Measurements from ENCODE around the gene CBARP.

CBARP gene

DNA sequence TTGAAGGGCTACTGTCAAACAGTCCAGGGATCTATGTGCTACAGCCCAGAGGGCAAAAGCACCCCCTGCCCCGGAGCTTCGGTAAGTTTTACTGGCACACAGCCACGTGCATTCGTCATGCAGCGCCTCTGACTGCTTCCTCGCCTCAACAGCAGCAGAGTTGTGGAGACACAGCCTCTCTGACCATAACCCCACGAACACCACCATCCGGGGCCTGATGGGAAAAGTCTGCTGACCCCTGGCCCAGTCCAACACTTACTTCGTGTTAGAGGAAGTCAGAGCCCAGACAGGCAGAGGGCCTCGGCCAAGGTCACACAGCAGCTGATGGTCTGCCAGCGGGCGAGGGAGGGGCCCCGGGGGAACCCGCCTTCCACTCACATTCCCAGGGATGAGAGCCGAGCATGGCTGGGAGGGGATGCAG, 5.1 kb downstream of the CBARP start:
- in situ Hi-C loops (cut with HindIII; ENCODE audit: low pct_ligation_motif_present, low pct_unique_long_range_greater_than_20kb, low sequenced_read_pairs), result no loop called here

GRCh38 chr19:1231729-1232637, 5.8 kb downstream of the CBARP start:
- in situ Hi-C loops (cut with HindIII; ENCODE audit: low pct_ligation_motif_present, low pct_unique_long_range_greater_than_20kb, low sequenced_read_pairs), result no loop called here
- no peak for DNase-seq

More for the DNA sequence above, 5.1 kb downstream of the CBARP start:
- DNase-seq, result peak; percentile 58

- no peak for DNase-seq
- in situ Hi-C loops (cut with HindIII; ENCODE audit: low pct_ligation_motif_present, low pct_unique_long_range_greater_than_20kb, low sequenced_read_pairs), result no loop called here
Observed at GRCh38 chr19:1230783-1231489, 6.9 kb downstream of the CBARP start.

GRCh38 chr19:1229924-1230782, 7.7 kb downstream of the CBARP start:
- in situ Hi-C loops (cut with HindIII; ENCODE audit: low pct_ligation_motif_present, low pct_unique_long_range_greater_than_20kb, low sequenced_read_pairs), result no loop called here
- DNase-seq, result no peak

DNA sequence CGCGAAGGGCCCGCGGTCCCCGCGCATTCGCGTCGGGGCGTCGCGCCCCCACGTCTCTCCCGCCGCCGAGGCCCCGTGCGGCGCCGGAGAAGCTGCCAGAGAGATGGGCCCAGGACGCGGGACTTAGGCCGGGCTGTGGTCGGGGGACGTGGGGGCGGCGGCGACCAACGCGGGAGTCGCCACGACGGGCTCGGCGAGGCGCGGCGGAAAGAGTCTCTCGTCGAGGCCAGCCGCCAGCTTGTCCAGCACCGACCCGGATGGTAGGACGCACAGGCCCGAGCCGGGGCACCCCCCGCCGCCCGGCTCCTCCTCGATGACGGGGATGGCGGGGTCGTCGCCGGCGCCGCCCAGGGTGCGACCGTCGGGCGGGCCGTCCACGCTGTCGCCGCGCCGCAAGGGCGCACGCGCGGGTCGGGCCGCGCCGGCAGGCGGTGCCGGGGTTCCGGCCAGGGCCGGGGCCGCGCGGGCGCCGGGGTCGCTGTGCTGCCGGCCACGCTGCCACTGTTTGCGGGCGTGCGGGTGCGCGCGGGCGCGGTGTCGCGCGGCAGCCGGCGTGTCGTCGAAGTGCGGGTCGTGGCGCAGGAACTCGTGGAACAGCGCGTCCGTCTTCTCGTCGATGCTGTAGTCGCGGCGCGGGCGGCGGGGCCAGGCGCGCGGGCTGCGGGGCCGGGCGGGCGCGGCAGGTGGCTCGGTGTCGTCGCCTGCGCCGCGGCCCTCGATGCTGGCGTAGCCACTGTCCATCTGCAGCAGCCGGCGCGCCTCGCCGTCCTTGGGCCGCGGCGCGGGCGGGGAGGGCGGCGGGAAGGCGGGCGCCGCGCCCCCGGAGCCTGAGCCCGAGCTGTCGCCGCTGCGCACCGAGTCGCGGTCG, 8.5 kb downstream of the CBARP start:
- in situ Hi-C loops (cut with HindIII; ENCODE audit: low pct_ligation_motif_present, low pct_unique_long_range_greater_than_20kb, low sequenced_read_pairs), result no loop called here

DNA sequence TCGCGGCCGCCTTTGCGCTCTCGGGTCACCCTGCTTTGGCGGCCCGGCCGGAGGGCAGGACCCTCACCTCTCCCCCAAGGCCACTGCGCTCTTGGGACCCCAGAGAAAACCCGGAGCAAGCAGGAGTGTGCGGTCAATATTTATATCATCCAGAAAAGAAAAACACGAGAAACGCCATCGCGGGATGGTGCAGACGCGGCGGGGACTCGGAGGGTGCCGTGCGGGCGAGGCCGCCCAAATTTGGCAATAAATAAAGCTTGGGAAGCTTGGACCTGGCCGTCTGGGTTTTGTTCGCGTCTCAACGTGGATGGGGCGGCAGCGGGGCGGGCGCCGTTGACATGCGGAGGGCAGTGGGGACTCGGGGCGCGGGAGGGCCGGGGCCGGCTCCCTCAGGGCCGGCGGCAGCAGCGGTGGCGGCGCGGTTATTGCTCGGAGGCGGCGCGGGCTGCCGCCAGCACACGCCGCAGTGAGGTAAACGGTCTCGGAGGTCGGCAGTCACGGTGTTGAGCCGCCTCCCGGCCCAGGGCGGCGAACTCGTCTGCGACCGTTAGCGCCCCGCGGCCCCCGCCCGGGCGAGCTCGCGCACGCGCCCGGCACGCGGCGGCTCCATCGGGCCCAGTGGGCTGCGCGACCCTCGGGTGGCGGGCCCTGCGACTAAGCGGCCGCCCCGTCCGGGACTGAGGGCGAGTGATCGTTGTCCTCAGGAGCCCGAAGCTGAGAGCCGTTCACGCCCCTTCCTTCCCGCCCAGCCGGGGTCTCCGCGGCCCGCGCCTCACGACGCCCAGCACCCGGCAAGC, 9.4 kb downstream of the CBARP start:
- in situ Hi-C loops (cut with HindIII; ENCODE audit: low pct_ligation_motif_present, low pct_unique_long_range_greater_than_20kb, low sequenced_read_pairs), result no loop called here
- DNase-seq, result no peak

More for the DNA sequence above, 8.5 kb downstream of the CBARP start:
- DNase-seq, result no peak

DNA sequence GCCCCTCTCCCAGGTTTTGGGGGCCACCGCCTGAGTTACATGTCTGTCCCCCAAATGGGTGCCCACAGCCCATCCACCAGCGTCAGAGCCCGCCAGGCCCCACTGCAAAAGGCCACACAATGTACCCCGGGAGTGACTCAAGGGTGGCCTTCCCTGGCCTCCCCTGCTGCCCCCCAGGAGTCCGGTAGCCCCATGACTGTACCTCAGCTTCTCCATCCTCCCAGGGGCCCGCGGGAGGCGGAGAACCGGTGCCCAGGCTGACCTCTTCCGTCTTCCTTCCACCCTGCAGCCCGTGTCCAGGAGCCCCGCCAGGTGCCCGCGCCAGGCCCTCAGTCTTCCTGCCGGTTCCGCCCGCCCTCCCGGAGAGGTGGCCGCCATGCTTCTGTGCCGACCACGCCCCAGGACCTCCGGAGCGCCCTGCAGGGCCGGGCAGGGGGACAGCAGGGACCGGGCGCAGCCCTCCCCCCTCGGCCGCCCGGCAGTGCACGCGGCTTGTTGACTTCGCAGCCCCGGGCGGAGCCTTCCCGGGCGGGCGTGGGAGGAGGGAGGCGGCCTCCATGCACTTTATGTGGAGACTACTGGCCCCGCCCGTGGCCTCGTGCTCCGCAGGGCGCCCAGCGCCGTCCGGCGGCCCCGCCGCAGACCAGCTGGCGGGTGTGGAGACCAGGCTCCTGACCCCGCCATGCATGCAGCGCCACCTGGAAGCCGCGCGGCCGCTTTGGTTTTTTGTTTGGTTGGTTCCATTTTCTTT, 10.3 kb downstream of the CBARP start:
- in situ Hi-C loops (cut with HindIII; ENCODE audit: low pct_ligation_motif_present, low pct_unique_long_range_greater_than_20kb, low sequenced_read_pairs), result no loop called here
- DNase-seq, result no peak

- no peak for DNase-seq
- in situ Hi-C loops (cut with HindIII; ENCODE audit: low pct_ligation_motif_present, low pct_unique_long_range_greater_than_20kb, low sequenced_read_pairs), result no loop called here
Observed at GRCh38 chr19:1226522-1227303, 11.1 kb downstream of the CBARP start.

GRCh38 chr19:1226227-1226518, 11.6 kb downstream of the CBARP start:
- in situ Hi-C loops (cut with HindIII; ENCODE audit: low pct_ligation_motif_present, low pct_unique_long_range_greater_than_20kb, low sequenced_read_pairs), result no loop called here

GRCh38 chr19:1225440-1226226, 12.2 kb downstream of the CBARP start:
- no peak for DNase-seq
- in situ Hi-C loops (cut with HindIII; ENCODE audit: low pct_ligation_motif_present, low pct_unique_long_range_greater_than_20kb, low sequenced_read_pairs), result no loop called here

More at GRCh38 chr19:1226227-1226518, 11.6 kb downstream of the CBARP start:
- no peak for DNase-seq

DNA sequence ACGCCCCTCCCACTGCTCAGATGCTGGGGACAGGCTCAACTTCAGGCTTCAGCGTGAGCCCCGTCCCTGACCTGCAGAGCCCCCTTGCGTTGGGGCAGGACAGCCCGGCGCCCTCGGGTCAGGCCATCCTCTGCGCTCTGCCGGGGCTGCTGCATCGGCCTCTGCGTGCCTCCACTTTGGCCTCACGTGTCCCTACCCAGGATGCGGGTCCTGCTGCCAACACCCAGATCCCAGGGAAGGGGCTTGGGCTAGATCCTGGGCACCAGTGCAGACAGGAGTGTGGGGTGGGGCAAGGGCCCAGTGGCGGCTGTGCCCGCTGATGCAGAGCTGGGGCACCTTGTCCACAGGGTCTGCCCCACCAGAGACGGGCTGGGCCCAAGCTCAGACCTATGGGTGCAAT, 13.0 kb downstream of the CBARP start:
- no peak for DNase-seq
- in situ Hi-C loops (cut with HindIII; ENCODE audit: low pct_ligation_motif_present, low pct_unique_long_range_greater_than_20kb, low sequenced_read_pairs), result no loop called here

GRCh38 chr19:1224047-1224825, 13.6 kb downstream of the CBARP start:
- in situ Hi-C loops (cut with HindIII; ENCODE audit: low pct_ligation_motif_present, low pct_unique_long_range_greater_than_20kb, low sequenced_read_pairs), result no loop called here

GRCh38 chr19:1223018-1223855, 14.6 kb downstream of the CBARP start:
- peak; percentile 47 for DNase-seq
- in situ Hi-C loops (cut with HindIII; ENCODE audit: low pct_ligation_motif_present, low pct_unique_long_range_greater_than_20kb, low sequenced_read_pairs), result no loop called here

More at GRCh38 chr19:1224047-1224825, 13.6 kb downstream of the CBARP start:
- no peak for DNase-seq

DNA sequence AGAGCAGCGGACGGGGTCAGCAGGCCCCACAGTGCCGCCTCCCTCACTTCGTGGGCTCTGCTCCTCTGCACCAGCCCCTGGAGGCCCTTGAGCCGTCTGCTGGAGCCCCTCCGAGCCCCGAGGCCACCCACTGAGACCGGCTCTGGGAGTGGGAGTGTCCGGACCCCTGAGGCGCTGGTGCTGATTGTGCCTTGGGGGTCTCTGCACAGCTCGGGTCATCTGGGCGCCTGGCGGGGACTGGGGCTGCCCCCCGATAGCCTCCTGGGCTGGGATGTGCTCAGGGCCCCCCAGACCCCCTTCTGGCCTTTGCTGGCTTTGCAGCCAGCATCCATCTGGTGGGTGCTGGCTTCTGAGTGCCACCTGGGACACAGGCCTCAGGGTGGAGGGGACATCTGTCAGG, 15.4 kb downstream of the CBARP start:
- in situ Hi-C loops (cut with HindIII; ENCODE audit: low pct_ligation_motif_present, low pct_unique_long_range_greater_than_20kb, low sequenced_read_pairs), result no loop called here
- DNase-seq, result no peak
